ENCODE results near the gene SLC38A3.

GRCh38 chr3:50202353-50203112, 2.5 kb upstream of the SLC38A3 start:
- TF ChIP-seq ZNF274 (IDR thresholded peaks at IDR 0.05; ENCODE audit: low read depth, low read length) (no peak), YY1 (IDR thresholded peaks at IDR 0.05; ENCODE audit: insufficient read depth, insufficient read length) (no peak)

Measured in NT2/D1 (cell line).